ENCODE results near the gene TRIML2. TPM values are rescaled to one million over a fixed set of nuclear protein-coding genes. Genes with fewer than 3 reads are reported as not detected.

TRIML2 gene
- total RNA-seq, 1 experiment from 2014 or later = 102 TPM

DNA sequence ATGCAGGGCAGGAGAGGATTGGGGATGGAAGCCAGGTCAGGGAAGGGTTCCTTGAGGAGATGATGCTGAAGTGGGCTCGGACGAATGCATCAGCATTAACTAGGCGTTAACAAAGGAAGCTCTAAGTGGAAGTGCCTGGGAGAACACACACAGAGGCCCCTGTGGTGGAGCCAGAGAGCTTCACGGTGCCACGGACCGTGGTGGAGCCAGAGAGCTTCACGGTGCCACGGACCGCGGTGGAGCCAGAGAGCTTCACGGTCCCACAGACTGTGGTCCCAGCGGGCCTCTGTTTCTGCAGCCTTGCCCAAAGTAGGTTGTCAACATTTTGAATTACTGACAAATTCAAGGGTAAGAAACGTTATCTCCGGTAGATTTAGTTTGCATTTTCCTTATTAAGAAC lies 48.3 kb downstream of the TRIML2 start:
- no peak for DNase-seq
- no peaks in the 10 kb centered on the region for H3K27me3 ChIP-seq (ENCODE audit: insufficient read depth, low read length)
- no peak overlapping the region for H2BK120ac ChIP-seq (ENCODE audit: low read depth, low read length, poor library complexity, severe bottlenecking)
- no peaks in the 10 kb centered on the region for H3K36me3 Mint-ChIP-seq (ENCODE audit: insufficient read depth in 1 of 3, low read depth in 3 of 3)
- no peak overlapping the region for H2BK5ac ChIP-seq (ENCODE audit: insufficient read length, low read length)
- H3K14ac ChIP-seq (ENCODE audit: insufficient read depth, low read length) = no peak overlapping the region
- no peak overlapping the region for H3T11ph ChIP-seq (ENCODE audit: low read length)
- no peak overlapping the region for H2BK12ac ChIP-seq (ENCODE audit: insufficient read length, low read depth, low read length)
- H3K4me1 ChIP-seq (ENCODE audit: insufficient read depth, low read length) = no peaks in the 10 kb centered on the region
- H3K27me3 Mint-ChIP-seq (ENCODE audit: low read depth) = no peaks in the 10 kb centered on the region
- no peak overlapping the region for H3K23ac ChIP-seq (ENCODE audit: insufficient read length, low read depth, low read length)
- H3K79me1 ChIP-seq (ENCODE audit: insufficient read depth, low read depth, low read length, poor library complexity, severe bottlenecking) = peaks cover 3% of the 10 kb centered on the region
- H3K4me2 ChIP-seq (ENCODE audit: insufficient read depth, insufficient read length, low read length) = no peak overlapping the region
- TF ChIP-seq, protein P1, sequence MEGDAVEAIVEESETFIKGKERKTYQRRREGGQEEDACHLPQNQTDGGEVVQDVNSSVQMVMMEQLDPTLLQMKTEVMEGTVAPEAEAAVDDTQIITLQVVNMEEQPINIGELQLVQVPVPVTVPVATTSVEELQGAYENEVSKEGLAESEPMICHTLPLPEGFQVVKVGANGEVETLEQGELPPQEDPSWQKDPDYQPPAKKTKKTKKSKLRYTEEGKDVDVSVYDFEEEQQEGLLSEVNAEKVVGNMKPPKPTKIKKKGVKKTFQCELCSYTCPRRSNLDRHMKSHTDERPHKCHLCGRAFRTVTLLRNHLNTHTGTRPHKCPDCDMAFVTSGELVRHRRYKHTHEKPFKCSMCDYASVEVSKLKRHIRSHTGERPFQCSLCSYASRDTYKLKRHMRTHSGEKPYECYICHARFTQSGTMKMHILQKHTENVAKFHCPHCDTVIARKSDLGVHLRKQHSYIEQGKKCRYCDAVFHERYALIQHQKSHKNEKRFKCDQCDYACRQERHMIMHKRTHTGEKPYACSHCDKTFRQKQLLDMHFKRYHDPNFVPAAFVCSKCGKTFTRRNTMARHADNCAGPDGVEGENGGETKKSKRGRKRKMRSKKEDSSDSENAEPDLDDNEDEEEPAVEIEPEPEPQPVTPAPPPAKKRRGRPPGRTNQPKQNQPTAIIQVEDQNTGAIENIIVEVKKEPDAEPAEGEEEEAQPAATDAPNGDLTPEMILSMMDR (conservative IDR thresholded peaks at IDR 0.05) = no peak
- peak overlapping the region in 1 of 3 experiments; percentile 85; a peak in 1 of 7 replicates for H3K27ac Mint-ChIP-seq
- no peak overlapping the region for H2BK20ac ChIP-seq (ENCODE audit: low read depth, low read length, poor library complexity, severe bottlenecking)
- H2AFZ ChIP-seq (ENCODE audit: low read length) = no peak overlapping the region
- H4K8ac ChIP-seq (replicated peaks; ENCODE audit: insufficient read length, low read depth, low read length) = no peak overlapping the region
- H3K9me3 ChIP-seq (ENCODE audit: control insufficient read depth, low read depth, low read length) = no peaks in the 10 kb centered on the region
- no peak overlapping the region for H3K56ac ChIP-seq (ENCODE audit: insufficient read length, low read depth, low read length)
- no peaks in the 10 kb centered on the region for H3K79me2 ChIP-seq (ENCODE audit: insufficient read depth, low read length)
- no peak overlapping the region for H3K9ac ChIP-seq (ENCODE audit: extremely low read depth, insufficient read length, low read length)
- no peak overlapping the region for H2BK15ac ChIP-seq (ENCODE audit: low read depth, low read length)
- H3K27ac ChIP-seq (ENCODE audit: insufficient read length, low read depth, low read length) = no peak overlapping the region
- no peaks in the 10 kb centered on the region for H3K23me2 ChIP-seq (ENCODE audit: insufficient read length, low read depth, low read length, poor library complexity, severe bottlenecking)
- no peak overlapping the region for H4K91ac ChIP-seq (ENCODE audit: insufficient read length, low read depth, low read length)
- no peak overlapping the region for H2AK5ac ChIP-seq (ENCODE audit: insufficient read length, low read length)
- WGBS (ENCODE audit: extremely low coverage, insufficient read length, low lambda C conversion rate) = no CpG with 5 or more reads among the region's 14 CpGs
- no peak overlapping the region for H3K18ac ChIP-seq (ENCODE audit: insufficient read length, low read depth, low read length)
- H3K9me3 Mint-ChIP-seq = no peaks in the 10 kb centered on the region
- H4K20me1 ChIP-seq (ENCODE audit: control insufficient read depth, insufficient read depth, insufficient read length) = no peaks in the 10 kb centered on the region
- H3K4ac ChIP-seq (ENCODE audit: low read depth, low read length) = no peak overlapping the region
- no peaks in the 10 kb centered on the region for H3K4me1 Mint-ChIP-seq
- H3K4me3 Mint-ChIP-seq = no peak overlapping the region
- H4K5ac ChIP-seq (ENCODE audit: insufficient read length, low read depth, low read length) = no peak overlapping the region
